ENCODE measurements around the gene NACAD.

Gene NACAD

GRCh38 chr7:45072131-45073030 is 16.4 kb downstream of the NACAD start:
- Histone ChIP-seq H3K27ac (ENCODE audit: low read depth, low read length, severe bottlenecking) (no peak overlapping the region), H3K4me1 (ENCODE audit: control insufficient read depth, insufficient read depth, low read length, poor library complexity, severe bottlenecking) (no peaks in the 10 kb centered on the region), H3K36me3 (ENCODE audit: control insufficient read depth, insufficient read depth, low read length) (peaks cover 72% of the 10 kb centered on the region), H3K9me3 (ENCODE audit: control insufficient read depth, low read length) (no peaks in the 10 kb centered on the region), H3K4me3 (ENCODE audit: extremely low read depth, insufficient read depth, low read length, poor library complexity, severe bottlenecking) (no peak overlapping the region)
- WGBS, 2 experiments (ENCODE audit: insufficient coverage in 2 of 2): 83 to 89% methylated on average over 9 to 13 of the region's 13 CpGs

- no peak overlapping the region for H3K4me3 ChIP-seq (ENCODE audit: extremely low read depth, insufficient read depth, low read length, poor library complexity, severe bottlenecking)
- H3K36me3 ChIP-seq (ENCODE audit: control insufficient read depth, insufficient read depth, low read length): peaks cover 65% of the 10 kb centered on the region
- H3K27ac ChIP-seq (ENCODE audit: low read depth, low read length, severe bottlenecking): no peak overlapping the region
- H3K4me1 ChIP-seq (ENCODE audit: control insufficient read depth, insufficient read depth, low read length, poor library complexity, severe bottlenecking): no peaks in the 10 kb centered on the region
- no peaks in the 10 kb centered on the region for H3K9me3 ChIP-seq (ENCODE audit: control insufficient read depth, low read length)
- WGBS, 2 experiments (ENCODE audit: insufficient coverage in 2 of 2): 82% methylated on average over 3 of the region's 3 CpGs
Observed at GRCh38 chr7:45071528-45071927, 17.2 kb downstream of the NACAD start.

GRCh38 chr7:45070254-45070642 is 18.5 kb downstream of the NACAD start:
- H3K4me1 ChIP-seq (ENCODE audit: control insufficient read depth, insufficient read depth, low read length, poor library complexity, severe bottlenecking): no peaks in the 10 kb centered on the region
- no peaks in the 10 kb centered on the region for H3K9me3 ChIP-seq (ENCODE audit: control insufficient read depth, low read length)
- WGBS, 2 experiments (ENCODE audit: insufficient coverage in 2 of 2): 88 to 100% methylated on average over 1 of the region's 1 CpG
- no peak overlapping the region for H3K4me3 ChIP-seq (ENCODE audit: extremely low read depth, insufficient read depth, low read length, poor library complexity, severe bottlenecking)
- H3K36me3 ChIP-seq (ENCODE audit: control insufficient read depth, insufficient read depth, low read length): peaks cover 65% of the 10 kb centered on the region
- no peak overlapping the region for H3K27ac ChIP-seq (ENCODE audit: low read depth, low read length, severe bottlenecking)

- Histone ChIP-seq H3K27ac (ENCODE audit: low read depth, low read length, severe bottlenecking) (no peak overlapping the region), H3K9me3 (ENCODE audit: control insufficient read depth, low read length) (no peaks in the 10 kb centered on the region), H3K4me1 (ENCODE audit: control insufficient read depth, insufficient read depth, low read length, poor library complexity, severe bottlenecking) (no peaks in the 10 kb centered on the region), H3K36me3 (ENCODE audit: control insufficient read depth, insufficient read depth, low read length) (peaks cover 65% of the 10 kb centered on the region), H3K4me3 (ENCODE audit: extremely low read depth, insufficient read depth, low read length, poor library complexity, severe bottlenecking) (no peak overlapping the region)
- WGBS, 2 experiments (ENCODE audit: insufficient coverage in 2 of 2): 95 to 98% methylated on average over 14 of the region's 15 CpGs
Observed at GRCh38 chr7:45069444-45070253, 19.1 kb downstream of the NACAD start.

- no peak overlapping the region for H3K27ac ChIP-seq (ENCODE audit: low read depth, low read length, severe bottlenecking)
- no peaks in the 10 kb centered on the region for H3K9me3 ChIP-seq (ENCODE audit: control insufficient read depth, low read length)
- H3K4me3 ChIP-seq (ENCODE audit: extremely low read depth, insufficient read depth, low read length, poor library complexity, severe bottlenecking): no peak overlapping the region
- 97% methylated on average over 13 to 15 of the region's 15 CpGs for WGBS, 2 experiments (ENCODE audit: insufficient coverage in 2 of 2)
- H3K36me3 ChIP-seq (ENCODE audit: control insufficient read depth, insufficient read depth, low read length): peaks cover 65% of the 10 kb centered on the region
- H3K4me1 ChIP-seq (ENCODE audit: control insufficient read depth, insufficient read depth, low read length, poor library complexity, severe bottlenecking): no peaks in the 10 kb centered on the region
Observed at GRCh38 chr7:45068236-45069023, 20.3 kb downstream of the NACAD start.

- WGBS, 2 experiments (ENCODE audit: insufficient coverage in 2 of 2): 100% methylated on average over 2 to 3 of the region's 3 CpGs
- no peaks in the 10 kb centered on the region for H3K9me3 ChIP-seq (ENCODE audit: control insufficient read depth, low read length)
- H3K36me3 ChIP-seq (ENCODE audit: control insufficient read depth, insufficient read depth, low read length): peaks cover 72% of the 10 kb centered on the region
Observed at GRCh38 chr7:45067582-45067981, 21.2 kb downstream of the NACAD start.

GRCh38 chr7:45066409-45066808 is 22.4 kb downstream of the NACAD start:
- peaks cover 65% of the 10 kb centered on the region for H3K36me3 ChIP-seq (ENCODE audit: control insufficient read depth, insufficient read depth, low read length)
- H3K4me1 ChIP-seq (ENCODE audit: control insufficient read depth, insufficient read depth, low read length, poor library complexity, severe bottlenecking): no peaks in the 10 kb centered on the region
- no peak overlapping the region for H3K27ac ChIP-seq (ENCODE audit: low read depth, low read length, severe bottlenecking)
- 100% methylated on average over 3 to 5 of the region's 7 CpGs for WGBS, 2 experiments (ENCODE audit: insufficient coverage in 2 of 2)
- no peak overlapping the region for H3K4me3 ChIP-seq (ENCODE audit: extremely low read depth, insufficient read depth, low read length, poor library complexity, severe bottlenecking)
- H3K9me3 ChIP-seq (ENCODE audit: control insufficient read depth, low read length): no peaks in the 10 kb centered on the region

More at GRCh38 chr7:45067582-45067981, 21.2 kb downstream of the NACAD start:
- Histone ChIP-seq H3K4me1 (ENCODE audit: control insufficient read depth, insufficient read depth, low read length, poor library complexity, severe bottlenecking) (no peaks in the 10 kb centered on the region), H3K27ac (ENCODE audit: low read depth, low read length, severe bottlenecking) (no peak overlapping the region), H3K4me3 (ENCODE audit: extremely low read depth, insufficient read depth, low read length, poor library complexity, severe bottlenecking) (no peak overlapping the region)

- WGBS, 2 experiments (ENCODE audit: insufficient coverage in 2 of 2): 91 to 93% methylated on average over 5 to 7 of the region's 12 CpGs
- Histone ChIP-seq H3K27ac (ENCODE audit: low read depth, low read length, severe bottlenecking) (no peak overlapping the region), H3K4me3 (ENCODE audit: extremely low read depth, insufficient read depth, low read length, poor library complexity, severe bottlenecking) (no peak overlapping the region), H3K4me1 (ENCODE audit: control insufficient read depth, insufficient read depth, low read length, poor library complexity, severe bottlenecking) (no peaks in the 10 kb centered on the region), H3K9me3 (ENCODE audit: control insufficient read depth, low read length) (no peaks in the 10 kb centered on the region), H3K36me3 (ENCODE audit: control insufficient read depth, insufficient read depth, low read length) (peaks cover 55% of the 10 kb centered on the region)
Observed at GRCh38 chr7:45065031-45065995, 23.5 kb downstream of the NACAD start.

GRCh38 chr7:45064047-45064725 is 24.6 kb downstream of the NACAD start:
- 91 to 95% methylated on average over 14 to 15 of the region's 16 CpGs for WGBS, 2 experiments (ENCODE audit: insufficient coverage in 2 of 2)
- Histone ChIP-seq H3K36me3 (ENCODE audit: control insufficient read depth, insufficient read depth, low read length) (peaks cover 46% of the 10 kb centered on the region), H3K27ac (ENCODE audit: low read depth, low read length, severe bottlenecking) (no peak overlapping the region), H3K9me3 (ENCODE audit: control insufficient read depth, low read length) (no peaks in the 10 kb centered on the region), H3K4me3 (ENCODE audit: extremely low read depth, insufficient read depth, low read length, poor library complexity, severe bottlenecking) (no peak overlapping the region), H3K4me1 (ENCODE audit: control insufficient read depth, insufficient read depth, low read length, poor library complexity, severe bottlenecking) (no peaks in the 10 kb centered on the region)

Data from mesodermal cell (in vitro differentiated cells).